Astrocyte (in vitro differentiated cells and primary cell): ENCODE results near the gene AGPAT4. TPM values are rescaled to one million over a fixed set of nuclear protein-coding genes. Genes with fewer than 3 reads are reported as not detected.

Experiments
- DNase-seq: peaks from one replicate; pipeline ENCODE4 v3.0.0-alpha.2; 2010; ENCODE audit warnings: low read depth
- FAIRE-seq: peaks from 2 replicates; lab custom pipeline; 2011; peaks lifted over from hg19 to GRCh38; lab: Jason Lieb, UNC
- H2AFZ ChIP-seq: 2 replicates; pipeline ENCODE4 v1.6.0; 2012; ENCODE audit warnings: low read depth, low read length, inconsistent platforms
- H3K27ac ChIP-seq: 2 replicates; pipeline ENCODE4 v1.5.1; 2011; ENCODE audit warnings: low read depth, low read length, inconsistent platforms
- H3K27me3 ChIP-seq: 2 replicates; pipeline ENCODE4 v1.6.0; 2011; ENCODE audit warnings: low read length, inconsistent platforms; ENCODE audit not compliant: insufficient read depth
- H3K36me3 ChIP-seq: 2 replicates; pipeline ENCODE4 v1.5.1; 2011; ENCODE audit warnings: low read length, inconsistent platforms; ENCODE audit not compliant: insufficient read depth
- H3K4me1 ChIP-seq: 2 replicates; pipeline ENCODE4 v1.5.1; 2011; ENCODE audit warnings: low read length, inconsistent platforms; ENCODE audit not compliant: insufficient read depth
- H3K4me2 ChIP-seq: 2 replicates; pipeline ENCODE4 v1.6.0; 2012; ENCODE audit warnings: low read length, inconsistent platforms
- H3K4me3 ChIP-seq: 2 replicates; pipeline ENCODE4 v1.5.1; 2011; ENCODE audit warnings: low read depth, mild to moderate bottlenecking, low read length, inconsistent platforms; ENCODE audit not compliant: insufficient read depth
- H3K79me2 ChIP-seq: 2 replicates; pipeline ENCODE4 v1.6.0; 2012; ENCODE audit warnings: mild to moderate bottlenecking, low read length, inconsistent platforms; ENCODE audit not compliant: insufficient read depth
- H3K9ac ChIP-seq: 2 replicates; pipeline ENCODE4 v1.6.0; 2012; ENCODE audit warnings: mild to moderate bottlenecking, low read length, inconsistent platforms
- H3K9me3 ChIP-seq: 2 replicates; pipeline ENCODE4 v1.5.1; 2012; ENCODE audit warnings: low read depth, mild to moderate bottlenecking, low read length, inconsistent platforms; ENCODE audit not compliant: insufficient read depth
- H4K20me1 ChIP-seq: 2 replicates; pipeline ENCODE4 v1.6.0; 2012; ENCODE audit warnings: low read length, inconsistent platforms; ENCODE audit not compliant: insufficient read depth
- H3K27ac Mint-ChIP-seq: one replicate; pipeline ENCODE4 v1.8.0; 2021; ENCODE audit warnings: mild to moderate bottlenecking, mixed read lengths; ENCODE audit not compliant: unreplicated experiment
- H3K27me3 Mint-ChIP-seq: one replicate; pipeline ENCODE4 v1.8.0; 2021; ENCODE audit warnings: low read depth, mixed read lengths; ENCODE audit not compliant: unreplicated experiment
- H3K36me3 Mint-ChIP-seq: one replicate; pipeline ENCODE4 v1.8.0; 2021; ENCODE audit warnings: low read depth, mixed read lengths; ENCODE audit not compliant: unreplicated experiment
- H3K4me1 Mint-ChIP-seq: one replicate; pipeline ENCODE4 v1.8.0; 2021; ENCODE audit warnings: low read depth, mixed read lengths; ENCODE audit not compliant: unreplicated experiment
- H3K4me3 Mint-ChIP-seq: one replicate; pipeline ENCODE4 v1.8.0; 2021; ENCODE audit warnings: mild to moderate bottlenecking, moderate library complexity, mixed read lengths; ENCODE audit not compliant: unreplicated experiment
- H3K9me3 Mint-ChIP-seq: one replicate; pipeline ENCODE4 v1.8.0; 2021; ENCODE audit warnings: mild to moderate bottlenecking, mixed read lengths; ENCODE audit not compliant: unreplicated experiment
- EZH2 ChIP-seq: IDR thresholded peaks from 2 replicates; pipeline ENCODE4 v1.6.1; 2012; ENCODE audit warnings: mild to moderate bottlenecking, low read length, inconsistent platforms; ENCODE audit not compliant: insufficient read depth
- total RNA-seq: library from RNA; stranded (reverse); gene quantifications from 2 replicates; pipeline ENCODE4 v1.2.1, GENCODE V29; 2021
- TF ChIP-seq, protein P1 (sequence below): IDR thresholded peaks from 2 replicates; pipeline ENCODE4 v1.5.1; 2011; ENCODE audit warnings: low read depth, mild to moderate bottlenecking, inconsistent platforms, low read length, moderate library complexity; ENCODE audit not compliant: insufficient read depth

Gene AGPAT4
- total RNA-seq, 1 donor from 2014 or later: 27.2 TPM

- no peaks in the 10 kb centered on the region for H3K36me3 ChIP-seq
- peaks cover 11% of the 10 kb centered on the region for H3K36me3 Mint-ChIP-seq
- DNase-seq (no peak), FAIRE-seq (no peak)
- no peak overlapping the region for H3K4me3 Mint-ChIP-seq
- no peak overlapping the region for H3K27ac ChIP-seq
- H3K4me2 ChIP-seq: no peak overlapping the region
- H3K9me3 ChIP-seq: no peaks in the 10 kb centered on the region
- peaks cover 20% of the 10 kb centered on the region for H4K20me1 ChIP-seq
- peaks cover 7% of the 10 kb centered on the region for H3K4me1 Mint-ChIP-seq
- H3K27me3 ChIP-seq: no peaks in the 10 kb centered on the region
- H3K9ac ChIP-seq: no peak overlapping the region
- H2AFZ ChIP-seq: no peak overlapping the region
- H3K27ac Mint-ChIP-seq: no peak overlapping the region
- H3K4me1 ChIP-seq: peaks cover 11% of the 10 kb centered on the region
- no peaks in the 10 kb centered on the region for H3K9me3 Mint-ChIP-seq
- no peak overlapping the region for H3K4me3 ChIP-seq
- no peak for TF ChIP-seq EZH2
- H3K79me2 ChIP-seq: peaks cover 64% of the 10 kb centered on the region
- H3K27me3 Mint-ChIP-seq: no peaks in the 10 kb centered on the region
These were observed 18.3 kb downstream of the AGPAT4 start for GRCh38 chr6:161255518-161255917.

GRCh38 chr6:161254464-161255253, 19.2 kb downstream of the AGPAT4 start:
- Histone ChIP-seq H4K20me1 (peaks cover 23% of the 10 kb centered on the region), H3K4me2 (peak overlapping the region; percentile 25), H3K79me2 (peaks cover 67% of the 10 kb centered on the region), H3K9ac (peak overlapping the region; percentile 1), H3K27me3 (no peaks in the 10 kb centered on the region), H3K4me1 (peaks cover 11% of the 10 kb centered on the region), H3K36me3 (no peaks in the 10 kb centered on the region), H3K27ac (no peak overlapping the region), H3K4me3 (no peak overlapping the region), H3K9me3 (no peaks in the 10 kb centered on the region), H2AFZ (peak overlapping the region; percentile 21)
- no peaks in the 10 kb centered on the region for H3K9me3 Mint-ChIP-seq
- FAIRE-seq: no peak
- no peak overlapping the region for H3K27ac Mint-ChIP-seq
- H3K4me3 Mint-ChIP-seq: no peak overlapping the region
- H3K4me1 Mint-ChIP-seq: peaks cover 7% of the 10 kb centered on the region
- no peaks in the 10 kb centered on the region for H3K27me3 Mint-ChIP-seq
- TF ChIP-seq EZH2: no peak
- TF ChIP-seq, protein P1, sequence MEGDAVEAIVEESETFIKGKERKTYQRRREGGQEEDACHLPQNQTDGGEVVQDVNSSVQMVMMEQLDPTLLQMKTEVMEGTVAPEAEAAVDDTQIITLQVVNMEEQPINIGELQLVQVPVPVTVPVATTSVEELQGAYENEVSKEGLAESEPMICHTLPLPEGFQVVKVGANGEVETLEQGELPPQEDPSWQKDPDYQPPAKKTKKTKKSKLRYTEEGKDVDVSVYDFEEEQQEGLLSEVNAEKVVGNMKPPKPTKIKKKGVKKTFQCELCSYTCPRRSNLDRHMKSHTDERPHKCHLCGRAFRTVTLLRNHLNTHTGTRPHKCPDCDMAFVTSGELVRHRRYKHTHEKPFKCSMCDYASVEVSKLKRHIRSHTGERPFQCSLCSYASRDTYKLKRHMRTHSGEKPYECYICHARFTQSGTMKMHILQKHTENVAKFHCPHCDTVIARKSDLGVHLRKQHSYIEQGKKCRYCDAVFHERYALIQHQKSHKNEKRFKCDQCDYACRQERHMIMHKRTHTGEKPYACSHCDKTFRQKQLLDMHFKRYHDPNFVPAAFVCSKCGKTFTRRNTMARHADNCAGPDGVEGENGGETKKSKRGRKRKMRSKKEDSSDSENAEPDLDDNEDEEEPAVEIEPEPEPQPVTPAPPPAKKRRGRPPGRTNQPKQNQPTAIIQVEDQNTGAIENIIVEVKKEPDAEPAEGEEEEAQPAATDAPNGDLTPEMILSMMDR: no peak
- DNase-seq: peak; percentile 33
- H3K36me3 Mint-ChIP-seq: peaks cover 11% of the 10 kb centered on the region

DNA sequence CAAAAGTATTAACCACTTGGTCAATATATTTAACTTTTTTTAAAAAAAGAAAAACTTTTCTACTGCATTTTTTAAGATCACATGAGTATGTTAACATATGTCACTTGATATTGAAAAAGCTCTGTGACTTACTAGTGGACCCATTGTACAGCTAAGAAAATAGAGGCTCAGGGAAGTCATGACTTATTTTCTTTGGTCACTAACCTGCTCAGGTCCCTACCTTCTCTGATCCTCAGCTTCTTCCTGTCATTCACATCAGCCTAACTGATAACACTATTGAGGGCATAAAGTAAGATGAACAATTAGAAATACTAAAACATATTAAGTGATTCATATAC, 19.8 kb downstream of the AGPAT4 start:
- FAIRE-seq (no peak), DNase-seq (no peak)
- Mint-ChIP-seq H3K4me3 (no peak overlapping the region), H3K36me3 (peaks cover 9% of the 10 kb centered on the region), H3K9me3 (no peaks in the 10 kb centered on the region), H3K27me3 (no peaks in the 10 kb centered on the region), H3K27ac (no peak overlapping the region), H3K4me1 (peaks cover 7% of the 10 kb centered on the region)
- peaks cover 67% of the 10 kb centered on the region for H3K79me2 ChIP-seq
- H3K4me2 ChIP-seq: no peak overlapping the region
- H3K27me3 ChIP-seq: no peaks in the 10 kb centered on the region
- no peak overlapping the region for H3K4me3 ChIP-seq
- peaks cover 24% of the 10 kb centered on the region for H4K20me1 ChIP-seq
- no peak overlapping the region for H2AFZ ChIP-seq
- no peaks in the 10 kb centered on the region for H3K36me3 ChIP-seq
- TF ChIP-seq, protein P1: no peak
- no peak for TF ChIP-seq EZH2
- peaks cover 11% of the 10 kb centered on the region for H3K4me1 ChIP-seq
- no peak overlapping the region for H3K27ac ChIP-seq
- no peak overlapping the region for H3K9ac ChIP-seq
- H3K9me3 ChIP-seq: no peaks in the 10 kb centered on the region
